HUES48 (cell line): ENCODE measurements around the gene GRID1.

Experiments used
- H3K27ac ChIP-seq: one replicate; pipeline ENCODE4 v1.7.0; 2013; ENCODE audit warnings: low read depth, low read length, inconsistent platforms
- H3K27me3 ChIP-seq: 2 replicates; pipeline ENCODE4 v1.6.1; 2013; ENCODE audit warnings: mild to moderate bottlenecking, low read length; ENCODE audit not compliant: control insufficient read depth, insufficient read depth
- H3K36me3 ChIP-seq: 2 replicates; pipeline ENCODE4 v1.6.1; 2013; ENCODE audit warnings: low read length; ENCODE audit not compliant: control insufficient read depth, insufficient read depth
- H3K4me1 ChIP-seq: 2 replicates; pipeline ENCODE4 v1.6.1; 2013; ENCODE audit warnings: mild to moderate bottlenecking, low read length; ENCODE audit not compliant: control insufficient read depth, insufficient read depth
- H3K4me3 ChIP-seq: 2 replicates; pipeline ENCODE4 v1.5.1; 2013; ENCODE audit warnings: mild to moderate bottlenecking, low read depth, low read length
- H3K9ac ChIP-seq: 2 replicates; pipeline ENCODE4 v1.6.1; 2013; ENCODE audit warnings: mild to moderate bottlenecking, low read depth, low read length, moderate library complexity
- H3K9me3 ChIP-seq: 2 replicates; pipeline ENCODE4 v1.6.1; 2013; ENCODE audit warnings: low read length; ENCODE audit not compliant: control insufficient read depth, insufficient read depth

Gene GRID1

DNA sequence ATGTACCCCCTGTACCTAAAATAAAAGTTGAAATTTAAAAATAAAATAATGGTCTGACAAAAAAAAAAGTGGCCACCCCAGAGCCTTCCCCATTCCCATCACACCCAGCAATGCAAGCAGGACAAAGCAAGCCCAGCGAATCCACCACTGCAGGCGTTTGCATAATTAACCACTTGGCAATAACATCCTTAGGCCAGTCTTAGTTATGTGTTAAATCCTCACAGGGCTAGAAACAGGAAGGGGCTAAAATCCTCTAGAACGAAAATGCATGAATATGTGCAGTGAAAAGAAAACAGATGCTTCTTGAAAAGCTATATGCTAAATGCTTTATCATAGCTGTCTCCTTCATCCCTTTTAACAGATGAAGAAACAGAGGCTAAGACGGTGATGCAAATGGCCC is 229.7 kb downstream of the GRID1 start:
- no peaks in the 10 kb centered on the region for H3K4me1 ChIP-seq
- no peaks in the 10 kb centered on the region for H3K27me3 ChIP-seq
- no peaks in the 10 kb centered on the region for H3K36me3 ChIP-seq
- H3K9me3 ChIP-seq = no peaks in the 10 kb centered on the region
- no peak overlapping the region for H3K9ac ChIP-seq
- no peak overlapping the region for H3K27ac ChIP-seq
- H3K4me3 ChIP-seq = no peak overlapping the region

DNA sequence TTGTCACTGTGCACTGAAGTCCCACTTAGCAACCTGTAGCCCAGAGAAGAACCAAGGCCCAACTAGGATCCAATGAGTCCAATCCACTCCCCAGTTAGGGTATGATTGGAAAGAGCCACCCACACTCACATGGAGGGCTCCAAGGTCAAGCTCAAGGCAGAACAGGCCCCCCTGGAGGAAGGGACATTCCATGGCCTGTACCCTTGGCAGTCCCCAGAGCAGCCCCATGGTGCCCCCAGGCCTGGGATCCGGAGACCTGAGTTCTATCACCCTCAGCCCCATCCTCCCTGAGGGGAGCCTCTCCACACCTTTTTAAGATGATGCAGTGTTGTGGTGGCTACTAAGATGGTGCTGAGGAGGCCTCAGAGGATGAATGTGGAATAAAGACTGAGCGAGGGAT is 231.4 kb downstream of the GRID1 start:
- Histone ChIP-seq H3K4me3 (no peak overlapping the region), H3K9ac (no peak overlapping the region), H3K36me3 (no peaks in the 10 kb centered on the region), H3K27me3 (no peaks in the 10 kb centered on the region), H3K4me1 (no peaks in the 10 kb centered on the region), H3K27ac (no peak overlapping the region), H3K9me3 (0 out of 2 replicates have a peak, but pooled peaks cover 3% of the 10 kb centered on the region)

DNA sequence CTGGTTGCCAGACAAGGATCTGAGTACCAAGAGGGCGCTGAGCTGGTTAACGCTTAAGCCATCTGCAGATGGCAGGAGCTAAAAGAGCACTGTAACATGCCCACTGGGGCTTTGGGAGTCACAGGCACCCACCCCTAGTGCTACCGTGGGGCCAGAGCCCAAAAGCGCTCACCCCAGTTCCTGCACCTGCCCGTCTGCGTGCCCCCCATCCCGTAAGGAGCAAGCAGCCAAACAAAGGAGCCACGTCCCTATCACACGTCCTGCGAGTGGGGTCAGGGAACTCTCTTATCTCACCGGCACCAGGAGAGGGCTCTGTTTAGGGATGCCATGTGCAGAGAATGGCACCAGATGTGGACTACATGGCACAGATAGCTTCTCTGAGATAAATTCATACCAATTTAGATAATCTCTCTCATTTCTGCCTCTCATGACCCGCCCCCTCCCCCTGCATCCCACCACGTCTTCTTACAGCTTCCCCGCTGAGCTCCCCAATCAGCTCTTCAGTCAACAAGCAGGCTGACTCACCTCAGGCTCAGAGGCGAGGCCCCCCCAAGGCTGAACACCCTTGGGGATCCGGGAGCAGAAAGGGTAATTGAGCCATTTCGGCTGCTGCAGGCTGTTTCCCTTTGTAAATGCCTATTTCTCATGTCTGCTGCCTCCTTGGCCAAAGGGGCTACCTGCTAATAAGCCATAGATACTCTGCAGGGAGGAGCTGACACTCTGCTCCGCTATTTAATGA is 235.7 kb downstream of the GRID1 start:
- H3K27ac ChIP-seq = no peak overlapping the region
- no peaks in the 10 kb centered on the region for H3K4me1 ChIP-seq
- H3K27me3 ChIP-seq = no peaks in the 10 kb centered on the region
- no peak overlapping the region for H3K9ac ChIP-seq
- no peak overlapping the region for H3K4me3 ChIP-seq
- H3K9me3 ChIP-seq = 0 out of 2 replicates have a peak, but pooled peaks cover 3% of the 10 kb centered on the region
- H3K36me3 ChIP-seq = no peaks in the 10 kb centered on the region

DNA sequence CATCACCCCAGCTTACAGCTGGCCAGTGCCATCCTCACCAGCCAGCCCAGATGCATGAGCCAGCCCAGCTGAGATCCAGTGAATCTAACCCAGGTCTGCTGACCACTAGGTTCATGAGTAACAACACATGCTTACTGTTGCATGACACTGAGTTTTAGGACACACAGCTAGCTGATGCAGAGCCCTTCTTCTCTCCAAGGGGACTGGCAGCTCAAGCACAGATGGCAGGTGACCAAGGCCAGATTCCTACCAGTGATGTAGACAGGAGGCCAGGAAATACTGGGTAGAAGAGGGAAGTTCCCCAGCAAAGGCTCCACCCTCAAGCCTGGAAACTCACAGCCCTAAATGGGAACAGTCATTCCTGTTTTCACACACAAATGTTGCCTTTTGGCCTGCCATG is 236.6 kb downstream of the GRID1 start:
- no peak overlapping the region for H3K27ac ChIP-seq
- H3K4me1 ChIP-seq = no peaks in the 10 kb centered on the region
- H3K36me3 ChIP-seq = no peaks in the 10 kb centered on the region
- H3K4me3 ChIP-seq = no peak overlapping the region
- no peaks in the 10 kb centered on the region for H3K27me3 ChIP-seq
- no peak overlapping the region for H3K9ac ChIP-seq
- 0 out of 2 replicates have a peak, but pooled peaks cover 3% of the 10 kb centered on the region for H3K9me3 ChIP-seq

DNA sequence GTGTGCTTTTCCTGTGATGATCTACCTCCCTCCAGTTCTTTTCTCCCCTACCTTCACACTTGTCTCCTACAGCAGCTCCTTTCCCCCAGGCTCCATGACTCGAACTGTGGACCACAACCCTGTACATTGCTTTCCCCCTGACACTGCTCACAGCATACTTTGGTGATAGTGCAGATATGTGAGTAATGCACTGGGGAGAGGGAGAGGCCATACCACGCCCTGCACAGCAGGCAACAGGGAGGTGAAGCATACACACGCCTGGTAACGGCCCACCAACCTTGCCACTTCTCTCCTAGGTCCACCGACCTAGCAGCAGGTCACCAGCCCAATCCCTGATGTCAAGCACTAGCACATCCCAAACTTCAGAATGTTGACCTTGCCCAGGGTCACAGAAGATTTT is 238.2 kb downstream of the GRID1 start:
- Histone ChIP-seq H3K4me3 (no peak overlapping the region), H3K9me3 (0 out of 2 replicates have a peak, but pooled peaks cover 3% of the 10 kb centered on the region), H3K36me3 (no peaks in the 10 kb centered on the region), H3K27ac (no peak overlapping the region), H3K4me1 (no peaks in the 10 kb centered on the region), H3K9ac (no peak overlapping the region), H3K27me3 (no peaks in the 10 kb centered on the region)

DNA sequence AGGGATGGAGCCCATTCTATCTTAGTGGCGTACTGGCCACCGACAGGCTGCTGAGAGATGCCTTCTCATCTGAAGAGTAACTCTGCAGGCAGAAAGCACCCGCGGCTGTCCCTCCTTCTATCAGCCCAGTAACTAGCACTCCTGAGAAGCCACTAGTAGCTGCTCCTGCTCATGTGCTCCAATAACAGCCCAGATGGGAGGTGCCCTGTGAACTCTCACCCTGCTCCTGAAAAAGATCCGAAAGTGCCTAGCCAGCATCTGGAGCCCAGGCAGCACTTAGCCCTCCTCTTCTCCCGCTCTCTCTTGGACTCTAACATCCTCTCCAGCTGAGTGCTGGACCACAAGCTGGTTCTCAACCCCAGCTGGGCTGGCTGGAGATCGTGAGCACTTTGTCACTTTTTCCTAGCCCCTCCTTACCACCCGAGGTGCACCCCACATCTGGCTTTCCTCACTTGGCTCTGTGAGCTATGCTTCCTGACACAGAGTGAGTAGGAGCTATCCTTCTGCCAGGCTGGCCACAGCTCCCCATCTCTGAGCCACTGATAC is 239.2 kb downstream of the GRID1 start:
- Histone ChIP-seq H3K27me3 (no peaks in the 10 kb centered on the region), H3K4me1 (no peaks in the 10 kb centered on the region), H3K9me3 (0 out of 2 replicates have a peak, but pooled peaks cover 3% of the 10 kb centered on the region), H3K4me3 (no peak overlapping the region), H3K36me3 (no peaks in the 10 kb centered on the region), H3K27ac (no peak overlapping the region), H3K9ac (no peak overlapping the region)

DNA sequence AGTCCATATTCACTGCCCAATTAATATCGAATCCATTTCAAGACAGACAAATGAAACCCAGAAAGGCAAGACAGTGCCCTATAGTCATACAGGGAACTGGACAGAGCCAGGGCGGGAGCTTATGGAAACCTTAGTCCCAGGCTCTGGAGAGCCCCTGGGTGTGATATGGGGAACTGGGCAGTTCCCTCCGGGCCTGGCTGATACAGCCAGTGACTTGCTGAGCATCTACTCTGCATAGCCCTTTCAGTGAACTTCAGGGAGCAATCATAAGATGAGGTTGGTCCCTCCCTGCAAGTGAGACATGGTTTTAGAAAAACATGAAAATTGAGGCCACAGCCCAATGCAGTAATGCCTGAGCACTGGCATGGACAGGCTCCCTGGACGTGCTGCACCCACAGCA is 241.9 kb downstream of the GRID1 start:
- Histone ChIP-seq H3K27me3 (no peaks in the 10 kb centered on the region), H3K9me3 (no peaks in the 10 kb centered on the region), H3K36me3 (no peaks in the 10 kb centered on the region), H3K9ac (no peak overlapping the region), H3K27ac (no peak overlapping the region), H3K4me1 (no peaks in the 10 kb centered on the region), H3K4me3 (no peak overlapping the region)

DNA sequence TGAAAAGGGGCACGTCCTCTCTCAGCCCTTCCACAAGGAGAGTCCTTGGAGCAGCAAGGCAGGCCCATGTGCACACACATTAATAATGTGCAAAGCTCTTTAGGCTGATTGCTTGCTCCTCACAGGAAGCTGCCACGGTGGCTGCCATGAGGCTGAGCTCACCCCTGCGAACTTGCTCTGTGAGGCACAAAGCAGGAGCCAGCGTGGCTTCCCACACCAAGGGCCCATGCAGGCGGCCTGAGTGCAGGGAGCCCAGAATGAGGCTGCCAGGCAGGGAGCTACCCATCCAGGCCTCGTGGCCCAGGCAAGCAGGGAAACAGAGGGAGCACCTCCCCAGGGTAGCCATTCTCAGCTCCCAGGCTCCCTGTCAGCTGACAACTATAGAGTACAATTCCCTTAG is 242.9 kb downstream of the GRID1 start:
- H3K9me3 ChIP-seq = no peaks in the 10 kb centered on the region
- no peak overlapping the region for H3K27ac ChIP-seq
- H3K36me3 ChIP-seq = no peaks in the 10 kb centered on the region
- no peaks in the 10 kb centered on the region for H3K4me1 ChIP-seq
- H3K9ac ChIP-seq = no peak overlapping the region
- H3K27me3 ChIP-seq = no peaks in the 10 kb centered on the region
- H3K4me3 ChIP-seq = no peak overlapping the region

DNA sequence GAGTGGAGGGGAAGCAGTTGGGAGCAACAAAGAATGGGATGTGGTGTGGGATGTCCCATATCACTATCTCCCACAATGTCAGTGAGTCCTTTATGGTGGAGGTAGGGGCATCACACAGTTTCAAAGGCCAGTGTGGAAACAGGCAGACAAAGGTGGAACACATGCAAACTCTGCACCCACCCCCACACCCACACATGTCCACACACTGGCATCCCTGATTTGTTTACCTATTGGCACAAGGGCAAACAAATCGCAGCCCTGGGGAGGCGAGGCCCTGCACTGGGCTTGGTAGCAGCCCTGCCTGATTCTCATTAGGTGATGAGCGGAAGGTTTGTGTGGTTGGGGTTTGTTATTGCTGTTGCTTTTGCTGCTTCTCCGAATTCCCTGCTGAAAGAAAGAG is 243.3 kb downstream of the GRID1 start:
- no peaks in the 10 kb centered on the region for H3K36me3 ChIP-seq
- H3K27me3 ChIP-seq = no peaks in the 10 kb centered on the region
- no peaks in the 10 kb centered on the region for H3K4me1 ChIP-seq
- H3K27ac ChIP-seq = no peak overlapping the region
- H3K9me3 ChIP-seq = no peaks in the 10 kb centered on the region
- no peak overlapping the region for H3K4me3 ChIP-seq
- no peak overlapping the region for H3K9ac ChIP-seq

DNA sequence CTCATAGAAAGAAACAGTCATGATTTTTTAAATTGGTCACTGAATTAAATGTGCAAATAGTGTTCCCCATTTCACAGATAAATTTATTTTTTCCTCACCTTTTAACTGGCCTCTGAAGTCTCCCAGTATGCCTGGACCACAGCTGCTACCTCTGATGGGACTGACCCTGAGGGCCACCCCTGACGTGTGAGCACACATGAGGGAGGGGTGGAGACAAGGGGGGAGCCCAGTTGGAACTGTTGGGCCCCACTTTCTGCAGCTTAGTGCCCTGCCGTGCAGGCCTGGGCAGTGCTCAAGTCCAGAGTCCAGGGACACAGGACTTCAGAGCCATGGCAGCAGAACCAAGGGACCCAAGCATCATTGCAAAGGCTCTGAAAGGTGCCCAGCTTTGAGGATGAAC is 243.9 kb downstream of the GRID1 start:
- Histone ChIP-seq H3K27ac (no peak overlapping the region), H3K9ac (no peak overlapping the region), H3K9me3 (no peaks in the 10 kb centered on the region), H3K27me3 (no peaks in the 10 kb centered on the region), H3K36me3 (no peaks in the 10 kb centered on the region), H3K4me1 (no peaks in the 10 kb centered on the region), H3K4me3 (no peak overlapping the region)

DNA sequence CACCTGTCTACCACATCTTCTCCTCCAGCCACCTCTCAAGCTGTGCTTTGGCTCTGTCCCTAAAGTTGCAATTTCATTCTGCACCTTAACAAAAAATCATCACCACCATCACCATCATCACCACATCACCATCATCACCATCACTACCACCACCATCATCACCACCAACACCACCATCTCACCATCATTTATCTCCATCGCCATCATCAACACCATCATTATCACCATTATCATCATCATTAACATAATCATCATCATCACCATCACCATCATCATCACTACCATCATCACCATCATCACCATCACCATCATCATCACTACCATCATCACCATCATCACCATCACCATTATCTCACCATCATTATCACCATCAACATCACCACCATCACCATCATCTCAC is 245.4 kb downstream of the GRID1 start:
- Histone ChIP-seq H3K27me3 (no peaks in the 10 kb centered on the region), H3K4me1 (no peaks in the 10 kb centered on the region), H3K9ac (no peak overlapping the region), H3K4me3 (no peak overlapping the region), H3K36me3 (no peaks in the 10 kb centered on the region), H3K9me3 (no peaks in the 10 kb centered on the region), H3K27ac (no peak overlapping the region)
